GM18508 (cell line): ENCODE measurements around the gene PPP6R2.
A peak's percentile ranks its signal among the peaks of the same experiment; 100 is the strongest.

Experiments used
- ATAC-seq: cut with Tn5 transposase; IDR thresholded peaks from one replicate; pipeline ENCODE4 v1.9.1; 2021; ENCODE audit warnings: moderate number of reproducible peaks; ENCODE audit not compliant: insufficient read depth, unreplicated experiment

Gene PPP6R2

GRCh38 chr22:50305923-50306566, 37.1 kb upstream of the PPP6R2 start:
- no peak for ATAC-seq

GRCh38 chr22:50306753-50307749, 36.1 kb upstream of the PPP6R2 start, which contains the start of gene PLXNB2:
Gene PLXNB2, minus strand, starts transcription at chr22:50307646. Its CDS starts 17,062 bp downstream, at chr22:50290584.
- no peak for ATAC-seq

- ATAC-seq = no peak
Observed at GRCh38 chr22:50307890-50308596, 35.1 kb upstream of the PPP6R2 start.

- ATAC-seq = no peak
Observed at GRCh38 chr22:50308597-50308935, 34.6 kb upstream of the PPP6R2 start.

GRCh38 chr22:50308986-50309600, 34.0 kb upstream of the PPP6R2 start:
- no peak for ATAC-seq

- ATAC-seq = no peak
Observed at GRCh38 chr22:50309601-50309991, 33.5 kb upstream of the PPP6R2 start.

- no peak for ATAC-seq
Observed at GRCh38 chr22:50310031-50310722, 33.0 kb upstream of the PPP6R2 start.

GRCh38 chr22:50310949-50311444, 32.1 kb upstream of the PPP6R2 start:
- ATAC-seq = no peak

GRCh38 chr22:50311606-50312351, 31.3 kb upstream of the PPP6R2 start:
- ATAC-seq = no peak

- ATAC-seq = no peak
Observed at GRCh38 chr22:50312371-50312770, 30.8 kb upstream of the PPP6R2 start.

GRCh38 chr22:50313021-50313420, 30.1 kb upstream of the PPP6R2 start:
- ATAC-seq = no peak

- ATAC-seq = no peak
Observed at GRCh38 chr22:50313600-50313999, 29.5 kb upstream of the PPP6R2 start.

- no peak for ATAC-seq
Observed at GRCh38 chr22:50314081-50314454, 29.1 kb upstream of the PPP6R2 start.

- ATAC-seq = peak; percentile 53
Observed at GRCh38 chr22:50314455-50315288, 28.5 kb upstream of the PPP6R2 start.

GRCh38 chr22:50315289-50316113, 27.6 kb upstream of the PPP6R2 start:
- ATAC-seq = no peak

- no peak for ATAC-seq
Observed at GRCh38 chr22:50316114-50317065, 26.7 kb upstream of the PPP6R2 start.
